Motor neuron (in vitro differentiated cells): Measurements from ENCODE around the gene RAB31. TPM values are rescaled to one million over a fixed set of nuclear protein-coding genes. Genes with fewer than 3 reads are reported as not detected.
A peak's percentile ranks its signal among the peaks of the same experiment; 100 is the strongest.

Source experiments
- ATAC-seq, 8 experiments: fragments of 200-7000 bp; cut with Tn5 transposase; replicated peaks in 6 of 8; 2 replicates each; pipeline ENCODE4 v1.8.0; 2021; ENCODE audit warnings: mild to moderate bottlenecking in 8 of 8, moderate library complexity in 8 of 8
- H3K27ac ChIP-seq, 2 donors: fragments of 250-450 bp; sonication (Bioruptor Pico); 2 replicates each; pipeline ENCODE4 v1.9.0; 2021; ENCODE audit warnings: antibody characterized with exemption in 2 of 2, mild to moderate bottlenecking in 2 of 2, moderate library complexity in 1 of 2
- H3K4me1 ChIP-seq, 2 donors: fragments of 250-450 bp; sonication (Bioruptor Pico); replicated peaks in 1 of 2; 2 replicates each; pipeline ENCODE4 v1.6.1; 2021; ENCODE audit warnings: antibody characterized with exemption in 2 of 2, mild to moderate bottlenecking in 2 of 2, moderate library complexity in 1 of 2
- H3K4me3 ChIP-seq, 5 donors: fragments of 250-450 bp; sonication (Bioruptor Pico); 2 replicates each; pipeline ENCODE4 v1.9.0; 2021; ENCODE audit warnings: antibody characterized with exemption in 5 of 5, mild to moderate bottlenecking in 5 of 5, moderate library complexity in 4 of 5
- WGBS, 10 experiments: fragments of 450-650 bp; shearing (Covaris generic); methylation state at CpG; one replicate each; pipeline ENCODE4 v1.0.0; 2022; 5-methylcytosine and 5-hydroxymethylcytosine counted together
- in situ Hi-C, 9 experiments: fragments of 400-800 bp; cut with MboI; loops; one replicate each; pipeline ENCODE4 v1.15.0; 2021; ENCODE audit warnings: low sequenced_read_pairs in 9 of 9, low pct_unique_long_range_greater_than_20kb in 2 of 9; ENCODE audit not compliant: unreplicated experiment in 9 of 9
- total RNA-seq, 8 experiments: library from RNA; unstranded; fragments of 300-600 nt; gene quantifications; 2 replicates each; pipeline versions ENCODE4 v1.2.3 to v1.2.4, GENCODE V29; 2022

RAB31 gene
- total RNA-seq, 8 experiments from 2014 or later: 2.8 to 55.2 (median 21.1) TPM

- Histone ChIP-seq H3K27ac (no peak overlapping the region), H3K4me1 (no peaks in the 10 kb centered on the region), H3K4me3 (no peak overlapping the region)
- no peak for ATAC-seq
- 82 to 100% (median 100%) methylated on average over 1 of the region's 1 CpG; no CpG with 5 or more reads in 1 of the 10 experiments for WGBS, 10 experiments
- in situ Hi-C loops: no loop called here
Measured at GRCh38 chr18:9682572-9682971, 25.5 kb upstream of the RAB31 start.

GRCh38 chr18:9683418-9684396 is 24.4 kb upstream of the RAB31 start:
- H3K4me3 ChIP-seq: no peak overlapping the region
- no peaks in the 10 kb centered on the region for H3K4me1 ChIP-seq
- 15 to 94% (median 68%) methylated on average over 1 to 9 of the region's 9 CpGs for WGBS, 10 experiments
- peak in 5 of 8 experiments; percentile 37 to 70 (median 53) for ATAC-seq
- in situ Hi-C loops: no loop called here
- no peak overlapping the region for H3K27ac ChIP-seq

GRCh38 chr18:9684881-9685614 is 23.1 kb upstream of the RAB31 start:
- H3K4me1 ChIP-seq: no peaks in the 10 kb centered on the region
- in situ Hi-C loops: no loop called here
- H3K4me3 ChIP-seq: no peak overlapping the region
- WGBS, 10 experiments: 0 to 90% (median 72%) methylated on average over 1 to 8 of the region's 9 CpGs; no CpG with 5 or more reads in 1 of the 10 experiments
- H3K27ac ChIP-seq: no peak overlapping the region
- peak in 2 of 8 experiments; percentile 1 to 2 for ATAC-seq

- in situ Hi-C loops: no loop called here
- no peaks in the 10 kb centered on the region for H3K4me1 ChIP-seq
- no peak for ATAC-seq
- H3K27ac ChIP-seq: no peak overlapping the region
- no peak overlapping the region for H3K4me3 ChIP-seq
- 20 to 89% (median 84%) methylated on average over 1 to 4 of the region's 4 CpGs; no CpG with 5 or more reads in 4 of the 10 experiments for WGBS, 10 experiments
Measured at GRCh38 chr18:9685615-9685890, 22.5 kb upstream of the RAB31 start.

- peaks cover 0 to 3% of the 10 kb centered on the region in 2 donors for H3K4me1 ChIP-seq
- 37 to 85% (median 61%) methylated on average over 2 to 11 of the region's 19 CpGs; no CpG with 5 or more reads in 2 of the 10 experiments for WGBS, 10 experiments
- in situ Hi-C loops: no loop called here
- peak in 5 of 8 experiments; percentile 22 to 81 (median 75) for ATAC-seq
- H3K4me3 ChIP-seq: no peak overlapping the region
- no peak overlapping the region for H3K27ac ChIP-seq
Measured at GRCh38 chr18:9688036-9688741, 19.9 kb upstream of the RAB31 start.

GRCh38 chr18:9689253-9689652 is 18.8 kb upstream of the RAB31 start:
- no peak overlapping the region for H3K27ac ChIP-seq
- in situ Hi-C loops: no loop called here
- ATAC-seq: no peak
- 29 to 100% (median 100%) methylated on average over 1 to 3 of the region's 3 CpGs; no CpG with 5 or more reads in 3 of the 10 experiments for WGBS, 10 experiments
- H3K4me3 ChIP-seq: no peak overlapping the region
- H3K4me1 ChIP-seq: peaks cover 0 to 3% of the 10 kb centered on the region in 2 donors

GRCh38 chr18:9690418-9691188 is 17.5 kb upstream of the RAB31 start:
- in situ Hi-C loops: no loop called here

GRCh38 chr18:9691235-9691634 is 16.9 kb upstream of the RAB31 start:
- no peak for ATAC-seq
- Histone ChIP-seq H3K27ac (no peak overlapping the region), H3K4me3 (no peak overlapping the region), H3K4me1 (peaks cover 0 to 3% of the 10 kb centered on the region in 2 donors)
- in situ Hi-C loops: no loop called here
- WGBS, 10 experiments: 0 to 100% (median 17%) methylated on average over 1 of the region's 1 CpG; no CpG with 5 or more reads in 1 of the 10 experiments

More at GRCh38 chr18:9690418-9691188, 17.5 kb upstream of the RAB31 start:
- peak in 5 of 8 experiments; percentile 2 to 32 (median 19) for ATAC-seq
- Histone ChIP-seq H3K4me3 (no peak overlapping the region), H3K4me1 (peaks cover 0 to 3% of the 10 kb centered on the region in 2 donors), H3K27ac (no peak overlapping the region)
- 65 to 83% (median 80%) methylated on average over 1 to 2 of the region's 3 CpGs; no CpG with 5 or more reads in 7 of the 10 experiments for WGBS, 10 experiments

- peaks cover 0 to 3% of the 10 kb centered on the region in 2 donors for H3K4me1 ChIP-seq
- 76 to 100% (median 100%) methylated on average over 1 to 5 of the region's 5 CpGs; no CpG with 5 or more reads in 5 of the 10 experiments for WGBS, 10 experiments
- no peak for ATAC-seq
- H3K27ac ChIP-seq: no peak overlapping the region
- in situ Hi-C loops: no loop called here
- H3K4me3 ChIP-seq: no peak overlapping the region
Measured at GRCh38 chr18:9694174-9694573, 13.9 kb upstream of the RAB31 start.

GRCh38 chr18:9694952-9695495 is 13.1 kb upstream of the RAB31 start:
- H3K27ac ChIP-seq: no peak overlapping the region
- H3K4me1 ChIP-seq: peaks cover 0 to 3% of the 10 kb centered on the region in 2 donors
- in situ Hi-C loops: no loop called here
- ATAC-seq: peak in 1 of 8 experiments; percentile 19
- no peak overlapping the region for H3K4me3 ChIP-seq
- WGBS, 10 experiments: 70 to 92% (median 83%) methylated on average over 1 to 2 of the region's 3 CpGs; no CpG with 5 or more reads in 3 of the 10 experiments

- in situ Hi-C loops: no loop called here
- WGBS, 10 experiments: 32 to 91% (median 87%) methylated on average over 4 of the region's 5 CpGs; no CpG with 5 or more reads in 7 of the 10 experiments
Measured at GRCh38 chr18:9695605-9696004, 12.5 kb upstream of the RAB31 start.

GRCh38 chr18:9696112-9696511 is 12.0 kb upstream of the RAB31 start:
- WGBS, 10 experiments: 40 to 86% (median 81%) methylated on average over 1 to 2 of the region's 2 CpGs; no CpG with 5 or more reads in 4 of the 10 experiments
- no peak for ATAC-seq
- no peaks in the 10 kb centered on the region for H3K4me1 ChIP-seq
- in situ Hi-C loops: no loop called here
- H3K27ac ChIP-seq: no peak overlapping the region
- H3K4me3 ChIP-seq: no peak overlapping the region

More at GRCh38 chr18:9695605-9696004, 12.5 kb upstream of the RAB31 start:
- Histone ChIP-seq H3K4me3 (no peak overlapping the region), H3K27ac (no peak overlapping the region), H3K4me1 (peaks cover 0 to 3% of the 10 kb centered on the region in 2 donors)
- ATAC-seq: peak in 1 of 8 experiments; percentile 65
